Left ventricle myocardium inferior (tissue), 1 donor: ENCODE measurements around the gene SLC25A19. TPM values are rescaled to one million over a fixed set of nuclear protein-coding genes. Genes with fewer than 3 reads are reported as not detected.
A peak's percentile ranks its signal among the peaks of the same experiment; 100 is the strongest.

ENCODE experiments used
- DNase-seq: peaks from one replicate; pipeline ENCODE4 v3.0.0-alpha.2; 2020
- H3K27ac ChIP-seq: fragments of 200-600 bp; replicated peaks from 2 replicates; pipeline ENCODE4 v1.8.0; 2021
- H3K27me3 ChIP-seq: fragments of 200-600 bp; 2 replicates; pipeline ENCODE4 v1.8.0; 2021; ENCODE audit warnings: low read depth
- H3K36me3 ChIP-seq: fragments of 200-600 bp; 2 replicates; pipeline ENCODE4 v1.8.0; 2021
- H3K4me1 ChIP-seq: fragments of 200-600 bp; 2 replicates; pipeline ENCODE4 v1.8.0; 2021
- H3K4me3 ChIP-seq: fragments of 200-600 bp; 2 replicates; pipeline ENCODE4 v1.8.0; 2021; ENCODE audit warnings: mild to moderate bottlenecking, moderate library complexity
- H3K9me3 ChIP-seq: fragments of 200-600 bp; replicated peaks from 2 replicates; pipeline ENCODE4 v1.8.0; 2021
- intact Hi-C: fragments of 100-400 bp; cut with micrococcal nuclease; formaldehyde crosslinking; loops from one replicate; pipeline ENCODE4 v1.11.0; 2022
- total RNA-seq: library from RNA; stranded (reverse); fragmentation: NEBNext Ultra II Directional; extraction: Animal tissue kit (Norgen Biotek cat#: 25700); gene quantifications from one replicate; pipeline ENCODE4 v1.2.1, GENCODE V29; 2021
- TF ChIP-seq, protein P1 (sequence below): fragments of 200-600 bp; IDR thresholded peaks from 2 replicates; pipeline ENCODE4 v1.8.0; 2021; ENCODE audit warnings: antibody characterized with exemption, mild to moderate bottlenecking, borderline replicate concordance
- donor health status: DM: no; HTN: yes; CAD: no; lungs with severe emphysema.

SLC25A19 gene
- total RNA-seq, 1 donor from 2014 or later: 16.0 TPM

DNA sequence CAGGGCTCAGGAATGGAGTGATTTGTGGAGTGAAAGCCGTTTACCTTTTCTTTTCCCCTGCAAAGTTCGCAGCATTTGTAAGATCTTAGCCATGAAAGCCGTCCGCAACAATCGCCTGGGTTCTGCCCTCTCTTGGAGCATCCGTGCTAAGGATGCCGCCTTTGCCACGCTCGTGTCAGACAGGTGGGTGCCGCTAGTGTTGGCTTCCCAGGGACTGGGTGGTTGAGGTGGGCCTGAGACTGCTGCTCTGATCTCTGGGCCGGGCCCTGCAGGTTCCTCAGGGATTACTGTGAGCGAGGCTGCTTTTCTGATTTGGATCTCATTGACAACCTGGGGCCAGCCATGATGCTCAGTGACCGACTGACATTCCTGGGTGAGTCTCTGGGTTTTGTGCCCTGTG lies 56.4 kb downstream of the SLC25A19 start:
- DNase-seq: no peak
- TF ChIP-seq, protein P1, sequence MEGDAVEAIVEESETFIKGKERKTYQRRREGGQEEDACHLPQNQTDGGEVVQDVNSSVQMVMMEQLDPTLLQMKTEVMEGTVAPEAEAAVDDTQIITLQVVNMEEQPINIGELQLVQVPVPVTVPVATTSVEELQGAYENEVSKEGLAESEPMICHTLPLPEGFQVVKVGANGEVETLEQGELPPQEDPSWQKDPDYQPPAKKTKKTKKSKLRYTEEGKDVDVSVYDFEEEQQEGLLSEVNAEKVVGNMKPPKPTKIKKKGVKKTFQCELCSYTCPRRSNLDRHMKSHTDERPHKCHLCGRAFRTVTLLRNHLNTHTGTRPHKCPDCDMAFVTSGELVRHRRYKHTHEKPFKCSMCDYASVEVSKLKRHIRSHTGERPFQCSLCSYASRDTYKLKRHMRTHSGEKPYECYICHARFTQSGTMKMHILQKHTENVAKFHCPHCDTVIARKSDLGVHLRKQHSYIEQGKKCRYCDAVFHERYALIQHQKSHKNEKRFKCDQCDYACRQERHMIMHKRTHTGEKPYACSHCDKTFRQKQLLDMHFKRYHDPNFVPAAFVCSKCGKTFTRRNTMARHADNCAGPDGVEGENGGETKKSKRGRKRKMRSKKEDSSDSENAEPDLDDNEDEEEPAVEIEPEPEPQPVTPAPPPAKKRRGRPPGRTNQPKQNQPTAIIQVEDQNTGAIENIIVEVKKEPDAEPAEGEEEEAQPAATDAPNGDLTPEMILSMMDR: no peak

DNA sequence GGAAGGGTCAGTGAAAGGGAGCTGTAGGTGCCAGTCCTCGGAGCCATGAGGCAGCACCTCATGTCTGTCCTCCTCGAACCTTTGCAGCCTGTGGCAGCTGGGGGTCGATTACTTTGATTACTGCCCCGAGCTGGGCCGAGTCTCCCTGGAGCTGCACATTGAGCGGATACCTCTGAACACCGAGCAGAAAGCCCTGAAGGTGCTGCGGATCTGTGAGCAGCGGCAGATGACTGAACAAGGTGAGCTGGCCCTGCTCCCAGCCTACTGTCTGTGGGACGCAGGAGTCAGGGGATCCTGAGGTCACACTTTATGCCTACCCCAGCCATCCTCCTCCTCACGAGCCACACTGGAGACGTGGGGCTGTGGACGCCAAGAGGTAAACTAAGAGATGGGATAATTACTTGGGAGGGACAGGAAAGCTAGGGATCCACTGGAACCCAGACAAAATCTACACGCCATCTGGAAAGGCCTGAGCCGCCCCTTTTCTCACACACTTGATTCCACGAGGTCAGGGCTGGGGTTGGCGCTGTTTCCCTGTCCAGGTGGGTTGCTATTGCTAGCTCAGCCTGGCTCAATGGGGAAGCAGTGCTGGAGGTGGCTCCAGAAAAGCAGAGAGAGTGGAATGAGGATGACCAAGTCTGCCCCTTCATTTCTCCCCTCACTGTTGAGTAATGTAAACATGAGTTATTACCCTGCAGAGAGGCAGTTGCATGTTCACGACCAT lies 57.3 kb downstream of the SLC25A19 start:
- H3K4me3 ChIP-seq: no peak overlapping the region
- no peak for DNase-seq
- H3K9me3 ChIP-seq: no peaks in the 10 kb centered on the region
- no peak overlapping the region for H3K27ac ChIP-seq
- H3K27me3 ChIP-seq: no peaks in the 10 kb centered on the region
- peaks cover 94% of the 10 kb centered on the region for H3K36me3 ChIP-seq
- peaks cover 6% of the 10 kb centered on the region for H3K4me1 ChIP-seq
- TF ChIP-seq, protein P1: no peak
- intact Hi-C loops: no loop called here

More for the DNA sequence above, 56.4 kb downstream of the SLC25A19 start:
- no peaks in the 10 kb centered on the region for H3K27me3 ChIP-seq
- peaks cover 96% of the 10 kb centered on the region for H3K36me3 ChIP-seq
- no peaks in the 10 kb centered on the region for H3K9me3 ChIP-seq
- H3K27ac ChIP-seq: no peak overlapping the region
- intact Hi-C loops: no loop called here
- H3K4me1 ChIP-seq: peaks cover 15% of the 10 kb centered on the region
- H3K4me3 ChIP-seq: no peak overlapping the region

DNA sequence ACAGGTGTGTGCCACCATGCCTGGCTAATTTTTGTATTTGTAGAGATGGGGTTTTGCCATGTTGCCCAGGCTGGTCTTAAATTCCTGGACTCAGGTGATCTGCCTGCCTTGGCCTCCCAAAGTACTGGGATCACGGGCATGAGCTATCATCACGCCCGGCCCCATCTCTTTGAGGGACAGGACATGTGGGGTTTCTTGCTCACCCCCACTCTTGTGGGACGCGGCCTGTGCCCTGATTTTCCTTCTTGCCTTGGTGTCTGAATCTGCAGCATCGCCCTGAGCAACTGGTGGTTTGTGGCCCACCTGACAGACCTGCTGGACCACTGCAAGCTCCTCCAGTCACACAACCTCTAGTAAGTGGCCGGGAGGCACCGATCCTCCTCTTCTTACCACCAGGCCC lies 58.2 kb downstream of the SLC25A19 start:
- Histone ChIP-seq H3K4me3 (no peak overlapping the region), H3K27ac (no peak overlapping the region), H3K27me3 (no peaks in the 10 kb centered on the region), H3K4me1 (no peaks in the 10 kb centered on the region), H3K36me3 (peaks cover 94% of the 10 kb centered on the region), H3K9me3 (no peaks in the 10 kb centered on the region)
- TF ChIP-seq, protein P1: no peak
- no peak for DNase-seq
- intact Hi-C loops: no loop called here

GRCh38 chr17:75228847-75229246 lies 60.4 kb downstream of the SLC25A19 start:
- TF ChIP-seq, protein P1: no peak
- Histone ChIP-seq H3K27ac (peak overlapping the region; percentile 61), H3K27me3 (no peaks in the 10 kb centered on the region), H3K4me1 (no peaks in the 10 kb centered on the region), H3K4me3 (no peak overlapping the region), H3K36me3 (peaks cover 86% of the 10 kb centered on the region), H3K9me3 (no peaks in the 10 kb centered on the region)
- no peak for DNase-seq
- intact Hi-C loops: no loop called here

GRCh38 chr17:75228305-75228704 lies 60.9 kb downstream of the SLC25A19 start:
- Histone ChIP-seq H3K36me3 (peaks cover 86% of the 10 kb centered on the region), H3K4me3 (no peak overlapping the region), H3K4me1 (no peaks in the 10 kb centered on the region), H3K9me3 (no peaks in the 10 kb centered on the region), H3K27me3 (no peaks in the 10 kb centered on the region), H3K27ac (peak overlapping the region; percentile 61)
- intact Hi-C loops: no loop called here
- no peak for DNase-seq
- TF ChIP-seq, protein P1: no peak
